Mesodermal cell (in vitro differentiated cells): Measurements from ENCODE around the gene TRPC4.

Experiments used
- H3K27ac ChIP-seq: 2 replicates; pipeline ENCODE4 v1.7.0; 2013; ENCODE audit warnings: mild to moderate bottlenecking, low read depth, low read length, moderate library complexity; ENCODE audit not compliant: severe bottlenecking
- H3K36me3 ChIP-seq: 2 replicates; pipeline ENCODE4 v1.7.1; 2013; ENCODE audit warnings: mild to moderate bottlenecking, low read length, moderate library complexity; ENCODE audit not compliant: control insufficient read depth, insufficient read depth
- H3K4me1 ChIP-seq: one replicate; pipeline ENCODE4 v1.7.1; 2013; ENCODE audit warnings: mild to moderate bottlenecking, low read length; ENCODE audit not compliant: insufficient read depth, control insufficient read depth, poor library complexity, severe bottlenecking
- H3K4me3 ChIP-seq: 2 replicates; pipeline ENCODE4 v1.7.0; 2013; ENCODE audit warnings: low read length, control low read depth, mild to moderate bottlenecking; ENCODE audit not compliant: insufficient read depth, poor library complexity, severe bottlenecking; ENCODE audit errors: extremely low read depth
- H3K9me3 ChIP-seq: 2 replicates; pipeline ENCODE4 v1.7.1; 2013; ENCODE audit warnings: mild to moderate bottlenecking, low read length, moderate library complexity; ENCODE audit not compliant: control insufficient read depth
- WGBS, 2 experiments: methylation state at CpG; one replicate each; pipeline ENCODE4 v1.1.5; 2013; ENCODE audit warnings: missing lambda C conversion rate in 2 of 2; ENCODE audit not compliant: insufficient coverage in 2 of 2; 5-methylcytosine and 5-hydroxymethylcytosine counted together

The TRPC4 gene

DNA sequence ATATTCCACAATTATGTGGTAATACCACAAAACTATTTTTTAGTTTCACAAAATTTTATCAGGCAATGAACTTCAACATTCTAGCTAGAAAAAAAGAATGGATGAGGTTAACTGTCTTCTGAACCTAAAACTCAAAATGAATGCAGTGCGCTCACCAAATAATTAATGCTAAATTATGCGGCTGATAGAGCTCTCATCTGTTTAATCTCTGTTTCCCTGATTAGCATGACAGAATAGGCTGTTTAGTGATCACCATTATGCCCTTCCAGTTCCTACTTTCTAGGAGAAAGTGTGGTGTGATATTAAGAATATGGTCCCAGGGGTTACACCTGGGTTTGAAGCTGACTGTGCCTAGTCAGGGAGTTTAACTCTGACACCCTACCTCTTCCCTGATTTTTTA, 228.2 kb downstream of the TRPC4 start:
- no peak overlapping the region for H3K4me3 ChIP-seq
- no peak overlapping the region for H3K27ac ChIP-seq
- no peaks in the 10 kb centered on the region for H3K36me3 ChIP-seq
- no peaks in the 10 kb centered on the region for H3K9me3 ChIP-seq
- 91 to 100% methylated on average over 1 to 2 of the region's 2 CpGs for WGBS, 2 experiments
- H3K4me1 ChIP-seq = peaks cover 15% of the 10 kb centered on the region

DNA sequence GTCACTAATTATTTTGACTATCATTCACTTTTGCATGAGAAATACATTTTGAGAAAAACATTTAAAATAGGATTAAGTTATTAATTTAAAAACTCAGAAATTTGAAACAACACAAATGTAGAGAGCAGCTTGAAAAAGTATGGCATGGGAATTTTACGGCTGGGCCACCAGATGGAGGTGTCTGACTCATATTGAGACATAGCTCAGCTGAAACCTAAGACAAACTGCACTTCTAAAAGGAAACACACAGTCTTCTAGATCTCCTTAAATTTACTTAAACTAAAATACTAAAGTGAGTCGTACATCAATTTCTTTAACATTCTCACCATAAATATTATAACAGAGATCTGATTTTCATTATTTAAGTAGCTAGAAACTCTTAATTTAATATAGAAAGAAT, 229.1 kb downstream of the TRPC4 start:
- Histone ChIP-seq H3K4me3 (no peak overlapping the region), H3K36me3 (no peaks in the 10 kb centered on the region), H3K4me1 (peaks cover 7% of the 10 kb centered on the region), H3K9me3 (no peaks in the 10 kb centered on the region), H3K27ac (no peak overlapping the region)
- WGBS, 2 experiments = no CpG with 5 or more reads among the region's 2 CpGs

GRCh38 chr13:37636701-37637100, 232.9 kb downstream of the TRPC4 start:
- Histone ChIP-seq H3K36me3 (no peaks in the 10 kb centered on the region), H3K4me1 (no peaks in the 10 kb centered on the region), H3K9me3 (no peaks in the 10 kb centered on the region), H3K27ac (no peak overlapping the region), H3K4me3 (no peak overlapping the region)
- 76 to 87% methylated on average over 2 to 3 of the region's 8 CpGs for WGBS, 2 experiments

DNA sequence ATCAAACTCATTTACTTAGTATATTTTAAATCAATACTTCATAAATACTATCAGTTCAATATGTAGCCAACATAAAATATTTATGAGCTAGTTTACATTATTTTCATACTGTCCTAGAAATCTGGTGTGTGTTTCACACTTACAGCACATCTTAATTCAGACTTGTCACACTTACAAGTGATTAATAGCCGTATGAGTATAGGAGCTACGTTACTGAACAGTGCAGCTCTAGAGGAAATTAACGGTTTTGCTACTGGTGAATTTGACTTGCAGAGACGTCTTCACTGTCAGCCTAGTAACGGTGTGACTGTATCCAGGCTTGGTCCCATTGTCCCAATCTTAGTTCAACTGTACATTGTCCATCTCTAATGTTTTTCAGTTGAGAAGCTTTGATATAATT, 237.3 kb downstream of the TRPC4 start:
- Histone ChIP-seq H3K4me3 (no peak overlapping the region), H3K4me1 (no peaks in the 10 kb centered on the region), H3K9me3 (no peaks in the 10 kb centered on the region), H3K27ac (no peak overlapping the region), H3K36me3 (no peaks in the 10 kb centered on the region)
- 88 to 100% methylated on average over 4 of the region's 5 CpGs for WGBS, 2 experiments

DNA sequence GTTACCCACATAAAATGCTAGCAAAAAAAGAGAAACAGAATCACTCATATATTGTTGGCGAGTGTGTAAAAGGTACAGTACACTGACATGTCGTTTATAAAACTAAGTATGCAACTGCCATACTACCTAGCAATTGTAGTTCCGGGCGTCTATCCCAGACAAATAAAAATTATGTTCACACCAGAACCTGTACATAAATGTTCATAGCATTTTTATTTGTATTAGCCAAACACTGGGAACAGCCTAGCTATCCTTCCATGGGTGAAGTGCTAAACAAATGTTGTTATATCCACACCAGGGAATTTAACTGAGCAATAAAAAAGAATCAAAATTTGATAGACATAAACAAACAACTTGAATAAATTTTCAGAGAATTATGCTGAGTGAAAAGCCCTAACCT, 242.1 kb downstream of the TRPC4 start:
- no peak overlapping the region for H3K27ac ChIP-seq
- no peak overlapping the region for H3K4me3 ChIP-seq
- WGBS, 2 experiments = 100% methylated on average over 1 of the region's 4 CpGs; no CpG with 5 or more reads in 1 of the 2 experiments
- H3K9me3 ChIP-seq = no peaks in the 10 kb centered on the region
- H3K4me1 ChIP-seq = no peaks in the 10 kb centered on the region
- H3K36me3 ChIP-seq = no peaks in the 10 kb centered on the region

DNA sequence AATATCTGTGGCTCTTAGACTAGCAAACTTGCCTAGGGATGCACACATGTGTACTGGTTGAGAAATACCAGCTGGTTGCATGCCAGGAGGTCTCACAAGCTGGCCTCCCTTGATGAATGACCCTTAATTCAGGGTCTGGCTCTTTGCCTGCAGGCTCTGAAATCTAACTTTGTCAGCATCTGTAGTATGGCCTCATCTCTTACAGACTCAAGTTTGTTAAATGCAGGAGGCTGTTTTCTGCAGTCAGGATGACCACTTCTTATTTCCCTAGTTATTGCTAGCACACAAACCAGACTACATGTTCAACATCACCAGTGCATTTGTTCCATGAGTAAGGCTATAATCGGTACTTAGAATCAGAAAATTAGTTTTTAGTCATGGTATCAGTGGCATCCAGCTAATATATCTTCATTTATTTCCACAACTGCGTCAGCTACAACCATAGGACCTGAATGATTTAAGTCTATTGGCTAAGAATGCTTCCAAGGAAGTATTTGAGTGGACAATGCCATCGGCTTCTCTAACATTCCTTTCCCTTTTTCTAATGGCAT, 247.7 kb downstream of the TRPC4 start:
- Histone ChIP-seq H3K4me3 (no peak overlapping the region), H3K36me3 (no peaks in the 10 kb centered on the region), H3K4me1 (peaks cover 13% of the 10 kb centered on the region), H3K9me3 (no peaks in the 10 kb centered on the region), H3K27ac (no peak overlapping the region)
- 100% methylated on average over 1 of the region's 3 CpGs for WGBS, 2 experiments

- Histone ChIP-seq H3K36me3 (no peaks in the 10 kb centered on the region), H3K4me1 (peaks cover 21% of the 10 kb centered on the region), H3K4me3 (no peak overlapping the region), H3K9me3 (no peaks in the 10 kb centered on the region), H3K27ac (no peak overlapping the region)
- 100% methylated on average over 1 of the region's 2 CpGs; no CpG with 5 or more reads in 1 of the 2 experiments for WGBS, 2 experiments
Observed at GRCh38 chr13:37618554-37618953, 251.0 kb downstream of the TRPC4 start.

GRCh38 chr13:37617173-37617572, 252.4 kb downstream of the TRPC4 start:
- peak overlapping the region; percentile 87 for H3K27ac ChIP-seq
- peaks cover 21% of the 10 kb centered on the region for H3K4me1 ChIP-seq
- WGBS, 2 experiments = 54 to 71% methylated on average over 1 of the region's 1 CpG

DNA sequence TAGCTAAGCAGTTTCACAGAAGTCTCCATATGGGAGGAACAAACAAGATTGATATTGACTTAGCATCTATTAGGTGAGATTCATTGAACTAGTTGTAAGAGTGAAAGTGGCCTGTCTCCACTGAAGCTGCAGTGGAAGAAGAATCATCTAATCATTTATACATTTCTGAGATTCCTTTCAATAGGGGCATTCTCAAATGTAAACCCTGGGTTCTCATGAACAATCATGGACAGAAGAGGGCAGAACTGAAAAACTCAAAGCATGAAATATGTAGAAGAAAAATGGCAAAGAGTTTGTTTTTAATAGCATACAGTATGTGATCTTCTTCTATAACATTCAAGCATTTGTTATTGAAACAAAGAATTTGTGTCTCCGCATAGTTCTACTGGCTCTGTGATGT, 253.4 kb downstream of the TRPC4 start:
- Histone ChIP-seq H3K4me3 (no peak overlapping the region), H3K9me3 (no peaks in the 10 kb centered on the region), H3K27ac (no peak overlapping the region), H3K36me3 (no peaks in the 10 kb centered on the region), H3K4me1 (peaks cover 21% of the 10 kb centered on the region)
- WGBS, 2 experiments = no CpG with 5 or more reads among the region's 1 CpG

More at GRCh38 chr13:37617173-37617572, 252.4 kb downstream of the TRPC4 start:
- Histone ChIP-seq H3K9me3 (no peaks in the 10 kb centered on the region), H3K4me3 (no peak overlapping the region), H3K36me3 (no peaks in the 10 kb centered on the region)

- Histone ChIP-seq H3K4me3 (no peak overlapping the region), H3K36me3 (no peaks in the 10 kb centered on the region), H3K4me1 (peaks cover 21% of the 10 kb centered on the region), H3K9me3 (no peaks in the 10 kb centered on the region), H3K27ac (no peak overlapping the region)
- WGBS, 2 experiments = no CpG with 5 or more reads among the region's 2 CpGs
Observed at GRCh38 chr13:37615276-37615675, 254.3 kb downstream of the TRPC4 start.

DNA sequence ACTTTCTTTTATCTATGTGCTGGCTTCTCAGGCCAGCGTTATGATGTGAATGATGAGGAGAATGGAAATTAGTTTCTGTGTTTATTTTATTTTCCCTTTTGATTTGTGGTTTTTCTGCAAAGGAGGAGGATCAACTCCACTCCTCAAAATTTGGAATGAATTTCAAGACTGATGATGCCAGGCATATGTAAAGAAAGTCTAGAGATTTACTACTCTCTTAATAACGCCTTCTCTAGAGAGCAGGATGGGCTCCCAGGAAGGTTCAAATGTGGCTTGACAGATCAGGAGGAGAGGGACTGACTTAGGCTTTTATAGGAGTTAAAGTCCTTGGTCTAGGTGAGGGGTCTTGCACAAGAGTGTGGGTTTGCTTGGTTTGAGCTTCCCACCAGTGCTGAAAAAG, 255.9 kb downstream of the TRPC4 start:
- no peaks in the 10 kb centered on the region for H3K9me3 ChIP-seq
- no peak overlapping the region for H3K4me3 ChIP-seq
- peaks cover 21% of the 10 kb centered on the region for H3K4me1 ChIP-seq
- H3K36me3 ChIP-seq = no peaks in the 10 kb centered on the region
- H3K27ac ChIP-seq = no peak overlapping the region
- 67 to 100% methylated on average over 1 of the region's 2 CpGs for WGBS, 2 experiments
